Stimulated activated CD4-positive, alpha-beta T cell treated with anti-CD3 and anti-CD28 coated beads, TNF-alpha, amount 100 ng/mL, for 24 hours (primary cell): ENCODE data around the gene ATP6V1G3.

Source experiments
- DNase-seq, 3 experiments: peaks; one replicate each; pipeline ENCODE4 v3.0.0-alpha.2; 2020; ENCODE audit warnings: low read depth in 3 of 3

The ATP6V1G3 gene

GRCh38 chr1:198542632-198543031, 2.2 kb upstream of the ATP6V1G3 start:
- DNase-seq = no peak

GRCh38 chr1:198541737-198542136, 1.3 kb upstream of the ATP6V1G3 start:
- no peak for DNase-seq

GRCh38 chr1:198538579-198539364, 1.7 kb downstream of the ATP6V1G3 start:
- no peak for DNase-seq

GRCh38 chr1:198535631-198536030, 4.8 kb downstream of the ATP6V1G3 start:
- DNase-seq = no peak

- no peak for DNase-seq
Measured at GRCh38 chr1:198534548-198535418, 5.7 kb downstream of the ATP6V1G3 start.

- DNase-seq = no peak
Measured at GRCh38 chr1:198531891-198532290, 8.6 kb downstream of the ATP6V1G3 start.

- no peak for DNase-seq
Measured at GRCh38 chr1:198530953-198531352, 9.5 kb downstream of the ATP6V1G3 start.

GRCh38 chr1:198529414-198529813, 11.1 kb downstream of the ATP6V1G3 start:
- no peak for DNase-seq

- DNase-seq = no peak
Measured at GRCh38 chr1:198528364-198528763, 12.1 kb downstream of the ATP6V1G3 start.

GRCh38 chr1:198524556-198524955, 15.9 kb downstream of the ATP6V1G3 start:
- DNase-seq = no peak

GRCh38 chr1:198524127-198524526, 16.4 kb downstream of the ATP6V1G3 start:
- DNase-seq = peak in 1 of 3 experiments; percentile 35

GRCh38 chr1:198523182-198523950, 17.1 kb downstream of the ATP6V1G3 start:
- no peak for DNase-seq

GRCh38 chr1:198520524-198521254, 19.8 kb downstream of the ATP6V1G3 start:
- DNase-seq = no peak

- DNase-seq = no peak
Measured at GRCh38 chr1:198519639-198520501, 20.6 kb downstream of the ATP6V1G3 start.

- DNase-seq = no peak
Measured at GRCh38 chr1:198517623-198518199, 22.8 kb downstream of the ATP6V1G3 start.

- no peak for DNase-seq
Measured at GRCh38 chr1:198500096-198500495, 40.4 kb downstream of the ATP6V1G3 start.

GRCh38 chr1:198499588-198499987, 40.9 kb downstream of the ATP6V1G3 start:
- DNase-seq = no peak

GRCh38 chr1:198498881-198499280, 41.6 kb downstream of the ATP6V1G3 start:
- no peak for DNase-seq

GRCh38 chr1:198498103-198498385, 42.4 kb downstream of the ATP6V1G3 start:
- DNase-seq = no peak
